ENCODE measurements around the gene TENT4A.

DNA sequence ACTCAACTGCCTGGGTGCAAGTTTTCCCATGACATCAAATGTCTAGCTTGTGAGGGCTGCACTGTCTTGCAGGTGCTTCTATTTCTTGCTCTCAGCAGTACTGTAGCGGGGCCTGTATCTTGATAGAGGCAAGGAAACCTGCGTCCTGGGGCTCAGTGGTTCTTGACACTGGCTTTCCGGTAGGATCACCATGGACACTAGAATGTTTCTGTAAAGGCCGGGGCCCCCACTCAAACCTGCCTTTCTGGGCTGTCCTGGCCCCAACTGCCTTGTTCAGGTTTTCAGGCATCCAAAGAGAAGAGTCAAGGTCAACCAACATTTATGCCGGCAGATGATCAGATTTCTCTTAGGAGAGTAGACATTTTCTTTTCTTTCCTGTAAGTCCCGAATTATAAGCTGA, 26.7 kb upstream of the TENT4A start:
- TF ChIP-seq POLR2AphosphoS5 (IDR thresholded peaks at IDR 0.05) (no peak), POLR2A (IDR thresholded peaks at IDR 0.05) (no peak)
- TF ChIP-seq, protein P1, sequence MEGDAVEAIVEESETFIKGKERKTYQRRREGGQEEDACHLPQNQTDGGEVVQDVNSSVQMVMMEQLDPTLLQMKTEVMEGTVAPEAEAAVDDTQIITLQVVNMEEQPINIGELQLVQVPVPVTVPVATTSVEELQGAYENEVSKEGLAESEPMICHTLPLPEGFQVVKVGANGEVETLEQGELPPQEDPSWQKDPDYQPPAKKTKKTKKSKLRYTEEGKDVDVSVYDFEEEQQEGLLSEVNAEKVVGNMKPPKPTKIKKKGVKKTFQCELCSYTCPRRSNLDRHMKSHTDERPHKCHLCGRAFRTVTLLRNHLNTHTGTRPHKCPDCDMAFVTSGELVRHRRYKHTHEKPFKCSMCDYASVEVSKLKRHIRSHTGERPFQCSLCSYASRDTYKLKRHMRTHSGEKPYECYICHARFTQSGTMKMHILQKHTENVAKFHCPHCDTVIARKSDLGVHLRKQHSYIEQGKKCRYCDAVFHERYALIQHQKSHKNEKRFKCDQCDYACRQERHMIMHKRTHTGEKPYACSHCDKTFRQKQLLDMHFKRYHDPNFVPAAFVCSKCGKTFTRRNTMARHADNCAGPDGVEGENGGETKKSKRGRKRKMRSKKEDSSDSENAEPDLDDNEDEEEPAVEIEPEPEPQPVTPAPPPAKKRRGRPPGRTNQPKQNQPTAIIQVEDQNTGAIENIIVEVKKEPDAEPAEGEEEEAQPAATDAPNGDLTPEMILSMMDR (IDR thresholded peaks at IDR 0.05), result no peak
